GM12892 (cell line): ENCODE data around the gene SEC16A.

Experiments
- POLR2A ChIP-seq: IDR thresholded peaks from 2 replicates; pipeline ENCODE4 v1.6.1; 2011; ENCODE audit warnings: low read depth, low read length, control low read depth
- POLR2AphosphoS5 ChIP-seq: IDR thresholded peaks from 2 replicates; pipeline ENCODE4 v1.6.1; 2011; ENCODE audit warnings: low read depth, low read length, control low read depth
- TAF1 ChIP-seq: IDR thresholded peaks from 2 replicates; pipeline ENCODE4 v1.6.1; 2011; ENCODE audit warnings: low read depth, mild to moderate bottlenecking, control low read depth, low read length, borderline replicate concordance

DNA sequence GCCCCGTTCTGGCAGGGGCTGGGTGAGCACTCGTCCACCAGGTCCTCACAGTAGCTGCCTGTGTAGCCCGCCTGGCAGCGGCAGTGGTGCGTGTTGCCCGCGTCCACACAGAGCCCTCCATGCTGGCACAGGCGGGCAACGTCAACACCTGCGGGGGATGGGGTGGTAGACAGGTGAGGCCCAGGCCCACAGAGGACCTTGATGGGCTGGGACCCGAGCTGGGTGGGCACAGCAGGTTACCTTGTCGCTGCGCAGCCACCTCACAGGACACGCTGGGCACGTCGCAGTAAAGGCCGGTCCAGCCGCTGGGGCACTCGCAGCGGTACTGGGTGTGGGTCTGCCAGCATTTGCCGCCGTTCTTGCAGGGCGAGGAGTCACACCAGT is 25.1 kb upstream of the SEC16A start:
- TF ChIP-seq POLR2AphosphoS5 (no peak), POLR2A (no peak), TAF1 (no peak)
